Ovary (tissue), 3 donors: ENCODE results near the gene NTMT2.

Source experiments
- EP300 ChIP-seq: sonication (generic); formaldehyde crosslinking; IDR thresholded peaks from one replicate; pipeline ENCODE4 v1.6.1; 2017; ENCODE audit warnings: antibody characterized with exemption
- TF ChIP-seq, protein P1 (sequence below), 3 donors: fragments of 450-650 bp in 2 of 3; fragments of 200-600 bp in 1 of 3; IDR thresholded peaks; one replicate each; pipeline versions ENCODE4 v1.5.1 to v1.8.0; 2016 to 2022; ENCODE audit warnings: antibody characterized with exemption in 3 of 3, mild to moderate bottlenecking in 1 of 3
- donor health status: DM: no; HTN: no; CAD: no.

GRCh38 chr1:170157820-170158219, 12.1 kb downstream of the NTMT2 start:
- TF ChIP-seq, protein P1, sequence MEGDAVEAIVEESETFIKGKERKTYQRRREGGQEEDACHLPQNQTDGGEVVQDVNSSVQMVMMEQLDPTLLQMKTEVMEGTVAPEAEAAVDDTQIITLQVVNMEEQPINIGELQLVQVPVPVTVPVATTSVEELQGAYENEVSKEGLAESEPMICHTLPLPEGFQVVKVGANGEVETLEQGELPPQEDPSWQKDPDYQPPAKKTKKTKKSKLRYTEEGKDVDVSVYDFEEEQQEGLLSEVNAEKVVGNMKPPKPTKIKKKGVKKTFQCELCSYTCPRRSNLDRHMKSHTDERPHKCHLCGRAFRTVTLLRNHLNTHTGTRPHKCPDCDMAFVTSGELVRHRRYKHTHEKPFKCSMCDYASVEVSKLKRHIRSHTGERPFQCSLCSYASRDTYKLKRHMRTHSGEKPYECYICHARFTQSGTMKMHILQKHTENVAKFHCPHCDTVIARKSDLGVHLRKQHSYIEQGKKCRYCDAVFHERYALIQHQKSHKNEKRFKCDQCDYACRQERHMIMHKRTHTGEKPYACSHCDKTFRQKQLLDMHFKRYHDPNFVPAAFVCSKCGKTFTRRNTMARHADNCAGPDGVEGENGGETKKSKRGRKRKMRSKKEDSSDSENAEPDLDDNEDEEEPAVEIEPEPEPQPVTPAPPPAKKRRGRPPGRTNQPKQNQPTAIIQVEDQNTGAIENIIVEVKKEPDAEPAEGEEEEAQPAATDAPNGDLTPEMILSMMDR (IDR thresholded peaks at IDR 0.05): no peak
- no peak for TF ChIP-seq EP300
